ENCODE results near the gene DLG2.

DNA sequence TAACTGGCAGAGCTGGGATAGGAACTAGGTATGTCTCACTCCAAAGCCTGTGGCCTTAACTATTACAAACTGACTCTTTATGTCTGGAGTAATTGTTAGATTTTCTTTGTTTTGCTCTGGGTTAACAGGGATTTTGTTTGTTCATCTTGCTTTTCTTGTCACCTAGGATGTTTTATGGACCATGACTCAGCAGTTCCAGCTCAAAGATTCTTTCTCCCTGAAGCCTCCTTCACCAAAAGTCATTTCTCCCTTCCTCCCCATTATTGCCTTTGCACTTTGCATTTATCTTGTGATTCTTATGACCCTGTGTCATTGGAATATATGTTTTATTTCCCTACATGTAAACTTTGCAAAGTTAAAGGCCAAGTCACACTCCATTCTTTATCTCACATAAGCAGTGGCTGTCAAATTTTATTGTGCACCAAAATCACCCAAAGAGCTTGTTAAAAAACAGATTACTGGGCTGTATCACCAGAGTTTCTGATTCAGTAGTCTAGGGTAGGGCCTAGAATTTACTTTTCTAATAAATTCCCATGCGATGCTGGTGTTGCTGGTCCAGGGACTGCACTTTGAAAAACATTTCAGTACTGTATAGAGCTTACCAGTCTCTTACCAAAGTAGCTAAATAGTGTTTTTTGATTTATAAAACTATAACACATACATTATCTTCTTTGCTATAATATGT is 327.7 kb downstream of the DLG2 start:
- TF ChIP-seq, protein P1, sequence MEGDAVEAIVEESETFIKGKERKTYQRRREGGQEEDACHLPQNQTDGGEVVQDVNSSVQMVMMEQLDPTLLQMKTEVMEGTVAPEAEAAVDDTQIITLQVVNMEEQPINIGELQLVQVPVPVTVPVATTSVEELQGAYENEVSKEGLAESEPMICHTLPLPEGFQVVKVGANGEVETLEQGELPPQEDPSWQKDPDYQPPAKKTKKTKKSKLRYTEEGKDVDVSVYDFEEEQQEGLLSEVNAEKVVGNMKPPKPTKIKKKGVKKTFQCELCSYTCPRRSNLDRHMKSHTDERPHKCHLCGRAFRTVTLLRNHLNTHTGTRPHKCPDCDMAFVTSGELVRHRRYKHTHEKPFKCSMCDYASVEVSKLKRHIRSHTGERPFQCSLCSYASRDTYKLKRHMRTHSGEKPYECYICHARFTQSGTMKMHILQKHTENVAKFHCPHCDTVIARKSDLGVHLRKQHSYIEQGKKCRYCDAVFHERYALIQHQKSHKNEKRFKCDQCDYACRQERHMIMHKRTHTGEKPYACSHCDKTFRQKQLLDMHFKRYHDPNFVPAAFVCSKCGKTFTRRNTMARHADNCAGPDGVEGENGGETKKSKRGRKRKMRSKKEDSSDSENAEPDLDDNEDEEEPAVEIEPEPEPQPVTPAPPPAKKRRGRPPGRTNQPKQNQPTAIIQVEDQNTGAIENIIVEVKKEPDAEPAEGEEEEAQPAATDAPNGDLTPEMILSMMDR (IDR thresholded peaks at IDR 0.05) = no peak
- no peak for TF ChIP-seq POLR2A (IDR thresholded peaks at IDR 0.05)

Data from sigmoid colon (tissue), 3 donors.